Suprapubic skin (tissue), 4 donors: Measurements from ENCODE around the gene PGP.

Source experiments
- CTCF ChIP-seq, 2 donors: fragments of 200-600 bp in 1 of 2; fragments of 450-650 bp in 1 of 2; sonication (generic) in 1 of 2; IDR thresholded peaks; one replicate each; pipeline ENCODE4 v1.5.1; 2016 to 2019; ENCODE audit warnings: antibody characterized with exemption in 2 of 2, mild to moderate bottlenecking in 1 of 2, moderate library complexity in 1 of 2
- EP300 ChIP-seq: sonication (generic); formaldehyde crosslinking; IDR thresholded peaks from one replicate; pipeline ENCODE4 v1.6.1; 2017; ENCODE audit warnings: antibody characterized with exemption
- POLR2A ChIP-seq, 2 donors: fragments of 450-650 bp; IDR thresholded peaks; one replicate each; pipeline ENCODE4 v1.6.1; 2017; ENCODE audit warnings: antibody characterized with exemption in 2 of 2, mild to moderate bottlenecking in 2 of 2, moderate library complexity in 2 of 2
- POLR2AphosphoS5 ChIP-seq, 3 donors: sonication (generic); formaldehyde crosslinking; IDR thresholded peaks; one replicate each; pipeline ENCODE4 v1.6.1; 2017; ENCODE audit warnings: antibody characterized with exemption in 3 of 3

- TF ChIP-seq CTCF (IDR thresholded peaks at IDR 0.05) (no peak), POLR2A (IDR thresholded peaks at IDR 0.05) (no peak), POLR2AphosphoS5 (IDR thresholded peaks at IDR 0.05) (peak in 2 of 3 donors; percentile 71 to 78), EP300 (no peak)
Observed at GRCh38 chr16:2163211-2163881, 51.3 kb downstream of the PGP start.
